Neutrophil (primary cell): ENCODE measurements around the gene GPR78.

Source experiments
- H3K27ac ChIP-seq: fragments of 200-600 bp; sonication (generic); 2 replicates; pipeline ENCODE4 v1.5.1; 2016; ENCODE audit warnings: mild to moderate bottlenecking, moderate library complexity
- H3K27me3 ChIP-seq: fragments of 200-600 bp; sonication (generic); 2 replicates; pipeline ENCODE4 v1.6.0; 2016; ENCODE audit warnings: mild to moderate bottlenecking
- H3K36me3 ChIP-seq: fragments of 200-600 bp; sonication (generic); 2 replicates; pipeline ENCODE4 v1.5.1; 2017
- H3K4me1 ChIP-seq, 2 experiments: fragments of 200-600 bp in 1 of 2; sonication (generic) in 1 of 2; 1 replicate in 1 of 2; 2 replicates in 1 of 2; pipeline versions ENCODE4 v1.5.1 to v1.6.1; 2013 to 2016; ENCODE audit warnings: low read depth in 1 of 2, low read length in 1 of 2, mild to moderate bottlenecking in 1 of 2, moderate library complexity in 1 of 2; ENCODE audit not compliant: control insufficient read depth in 1 of 2, insufficient read depth in 1 of 2
- H3K4me3 ChIP-seq, 2 experiments: fragments of 200-600 bp in 1 of 2; sonication (generic) in 1 of 2; 1 replicate in 1 of 2; 2 replicates in 1 of 2; pipeline ENCODE4 v1.5.1; 2013 to 2016; ENCODE audit warnings: low read depth in 1 of 2, low read length in 1 of 2, mild to moderate bottlenecking in 1 of 2, moderate library complexity in 1 of 2
- H3K9me3 ChIP-seq: fragments of 200-600 bp; sonication (generic); 2 replicates; pipeline ENCODE4 v1.5.1; 2016
- TF ChIP-seq, protein P1 (sequence below): fragments of 200-600 bp; sonication (generic); IDR thresholded peaks from 2 replicates; pipeline ENCODE4 v1.5.1; 2016; ENCODE audit warnings: antibody characterized with exemption

Gene GPR78

DNA sequence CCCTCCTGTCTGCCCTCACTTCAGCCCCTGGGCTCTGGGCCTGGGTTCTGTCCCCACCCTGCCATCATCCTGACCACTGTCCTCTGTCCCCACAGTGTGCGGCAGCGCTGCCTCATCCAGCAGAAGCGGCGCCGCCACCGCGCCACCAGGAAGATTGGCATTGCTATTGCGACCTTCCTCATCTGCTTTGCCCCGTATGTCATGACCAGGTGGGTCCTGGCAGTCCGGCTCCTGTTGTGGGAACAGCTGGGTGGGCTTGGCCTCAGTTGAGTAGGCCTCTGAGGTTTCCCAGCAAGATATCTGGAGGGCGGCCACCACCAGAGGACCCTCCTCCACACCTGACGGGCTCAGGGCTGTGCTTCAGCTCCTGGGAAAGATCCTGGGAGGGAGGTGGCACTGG, 2.2 kb downstream of the GPR78 start:
- Histone ChIP-seq H3K36me3 (no peaks in the 10 kb centered on the region), H3K9me3 (no peaks in the 10 kb centered on the region), H3K4me1 (no peaks in the 10 kb centered on the region), H3K27me3 (peaks cover 49% of the 10 kb centered on the region), H3K4me3 (no peak overlapping the region), H3K27ac (no peak overlapping the region)
- TF ChIP-seq, protein P1, sequence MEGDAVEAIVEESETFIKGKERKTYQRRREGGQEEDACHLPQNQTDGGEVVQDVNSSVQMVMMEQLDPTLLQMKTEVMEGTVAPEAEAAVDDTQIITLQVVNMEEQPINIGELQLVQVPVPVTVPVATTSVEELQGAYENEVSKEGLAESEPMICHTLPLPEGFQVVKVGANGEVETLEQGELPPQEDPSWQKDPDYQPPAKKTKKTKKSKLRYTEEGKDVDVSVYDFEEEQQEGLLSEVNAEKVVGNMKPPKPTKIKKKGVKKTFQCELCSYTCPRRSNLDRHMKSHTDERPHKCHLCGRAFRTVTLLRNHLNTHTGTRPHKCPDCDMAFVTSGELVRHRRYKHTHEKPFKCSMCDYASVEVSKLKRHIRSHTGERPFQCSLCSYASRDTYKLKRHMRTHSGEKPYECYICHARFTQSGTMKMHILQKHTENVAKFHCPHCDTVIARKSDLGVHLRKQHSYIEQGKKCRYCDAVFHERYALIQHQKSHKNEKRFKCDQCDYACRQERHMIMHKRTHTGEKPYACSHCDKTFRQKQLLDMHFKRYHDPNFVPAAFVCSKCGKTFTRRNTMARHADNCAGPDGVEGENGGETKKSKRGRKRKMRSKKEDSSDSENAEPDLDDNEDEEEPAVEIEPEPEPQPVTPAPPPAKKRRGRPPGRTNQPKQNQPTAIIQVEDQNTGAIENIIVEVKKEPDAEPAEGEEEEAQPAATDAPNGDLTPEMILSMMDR = no peak

DNA sequence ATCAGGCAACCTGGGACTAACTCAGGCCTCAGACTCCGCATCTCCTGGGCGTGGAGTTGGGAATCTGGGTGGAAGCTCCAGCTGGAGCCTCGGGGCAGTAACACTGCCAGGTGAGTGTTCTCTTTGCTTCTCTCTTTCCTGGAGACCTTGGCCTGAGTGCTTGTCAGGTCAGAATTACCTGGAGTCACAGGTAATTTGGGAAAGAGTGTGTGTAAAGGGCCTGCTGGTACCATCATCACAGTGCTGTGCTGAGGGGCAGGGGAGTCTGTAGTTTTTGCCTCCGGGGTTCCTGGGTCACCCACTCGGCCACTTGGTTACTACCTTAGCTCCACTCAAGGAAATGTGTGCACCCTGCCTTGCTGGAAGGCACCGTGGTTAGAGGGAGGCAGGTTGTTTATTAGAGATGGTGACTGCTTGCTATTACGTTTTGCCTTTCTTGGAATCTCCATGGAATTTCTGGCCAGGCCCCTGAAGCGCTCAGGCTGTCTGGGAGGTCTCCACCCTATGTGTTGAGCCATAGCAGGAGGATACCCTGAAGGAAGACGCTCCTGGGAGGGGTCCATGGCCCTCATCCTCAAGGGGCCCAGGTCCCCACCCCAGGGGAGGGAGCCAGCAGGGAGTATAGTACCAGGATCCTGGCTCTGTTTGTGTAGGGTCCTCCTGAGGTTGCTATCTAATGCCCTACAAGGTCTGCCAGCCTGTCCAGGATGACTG, 2.9 kb downstream of the GPR78 start:
- TF ChIP-seq, protein P1 = no peak
- H3K4me1 ChIP-seq = no peaks in the 10 kb centered on the region
- H3K27ac ChIP-seq = no peak overlapping the region
- peaks cover 43% of the 10 kb centered on the region for H3K27me3 ChIP-seq
- no peaks in the 10 kb centered on the region for H3K36me3 ChIP-seq
- H3K9me3 ChIP-seq = no peaks in the 10 kb centered on the region
- no peak overlapping the region for H3K4me3 ChIP-seq

DNA sequence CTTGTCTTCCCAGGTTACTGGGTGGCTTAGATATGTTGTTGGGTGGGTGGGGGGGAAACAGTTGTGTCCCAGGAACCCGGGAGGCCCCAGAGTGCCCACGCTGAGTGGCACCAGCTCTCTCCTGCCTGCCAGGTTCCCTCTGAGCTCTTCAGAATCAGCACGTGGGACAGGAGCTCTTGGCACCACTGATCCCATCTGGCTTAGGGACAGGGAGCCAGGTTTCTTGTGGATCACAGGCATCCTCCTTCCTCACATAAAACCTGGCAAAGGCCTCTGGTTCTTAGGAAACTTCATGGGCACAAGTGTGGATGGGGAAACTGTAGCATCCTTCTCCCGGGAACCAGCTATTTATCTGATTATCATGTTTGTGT, 3.4 kb downstream of the GPR78 start:
- Histone ChIP-seq H3K27ac (no peak overlapping the region), H3K9me3 (no peaks in the 10 kb centered on the region), H3K4me1 (no peaks in the 10 kb centered on the region), H3K36me3 (no peaks in the 10 kb centered on the region), H3K27me3 (peaks cover 37% of the 10 kb centered on the region), H3K4me3 (no peak overlapping the region)
- TF ChIP-seq, protein P1 = no peak

DNA sequence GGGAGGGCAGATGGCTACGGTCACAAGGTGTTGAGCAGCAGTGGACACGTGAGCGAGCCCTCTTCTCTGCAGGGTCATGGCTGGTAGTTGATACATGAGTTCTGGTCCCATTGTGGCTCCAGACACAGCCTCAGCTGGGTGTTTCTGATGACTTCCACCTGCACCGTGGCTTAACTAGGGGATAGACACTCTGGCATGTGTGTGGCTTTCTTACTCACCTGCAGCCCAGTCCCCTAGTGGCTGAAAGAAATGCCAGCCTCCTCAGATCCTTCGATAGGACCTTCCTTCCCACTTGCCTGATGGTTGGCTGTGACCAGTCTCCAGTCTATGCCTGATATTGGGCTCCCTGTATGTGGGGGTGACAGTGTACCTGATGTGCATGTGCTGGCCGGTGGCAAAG, 5.0 kb downstream of the GPR78 start:
- Histone ChIP-seq H3K27me3 (peaks cover 33% of the 10 kb centered on the region), H3K4me3 (no peak overlapping the region)
- TF ChIP-seq, protein P1 = no peak

DNA sequence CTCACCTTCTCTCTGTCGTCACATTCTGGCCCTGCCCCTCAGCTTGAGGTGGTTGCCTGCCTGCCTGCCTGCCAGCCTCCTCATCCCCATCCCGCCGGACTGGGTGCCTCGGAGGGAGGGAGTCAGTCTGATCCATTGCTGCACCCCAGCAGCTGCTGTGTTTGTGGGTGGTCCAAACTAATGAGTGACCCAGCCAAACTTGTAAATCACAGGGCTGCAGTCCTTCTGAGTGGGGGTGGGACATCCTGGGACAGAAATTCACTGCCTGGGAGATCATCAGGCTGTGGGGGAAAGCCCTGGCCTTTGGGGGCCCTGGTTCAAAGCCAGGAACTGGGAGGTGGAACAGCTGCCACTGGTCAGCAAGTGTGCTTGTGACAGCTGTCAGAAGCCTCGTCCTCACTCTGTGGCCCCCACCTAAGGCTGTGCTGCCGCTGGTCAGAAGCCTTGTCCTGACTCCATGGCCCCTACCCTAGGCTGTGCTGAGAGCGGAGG, 5.6 kb downstream of the GPR78 start:
- H3K4me3 ChIP-seq = no peak overlapping the region
- no peaks in the 10 kb centered on the region for H3K36me3 ChIP-seq
- TF ChIP-seq, protein P1 = no peak
- no peaks in the 10 kb centered on the region for H3K4me1 ChIP-seq
- H3K27ac ChIP-seq = no peak overlapping the region
- peaks cover 33% of the 10 kb centered on the region for H3K27me3 ChIP-seq
- H3K9me3 ChIP-seq = no peaks in the 10 kb centered on the region

More for the DNA sequence above, 5.0 kb downstream of the GPR78 start:
- Histone ChIP-seq H3K9me3 (no peaks in the 10 kb centered on the region), H3K27ac (no peak overlapping the region), H3K36me3 (no peaks in the 10 kb centered on the region), H3K4me1 (no peaks in the 10 kb centered on the region)
